ENCODE results near the gene TSR1. TPM values are rescaled to one million over a fixed set of nuclear protein-coding genes. Genes with fewer than 3 reads are reported as not detected.

TSR1 gene
- total and polyA plus RNA-seq, 9 of the 15 experiments (the other 6 are each of a cell fraction or from before 2014, with no cell fraction given) = 16.4 to 87.5 (median 55.2) TPM

DNA sequence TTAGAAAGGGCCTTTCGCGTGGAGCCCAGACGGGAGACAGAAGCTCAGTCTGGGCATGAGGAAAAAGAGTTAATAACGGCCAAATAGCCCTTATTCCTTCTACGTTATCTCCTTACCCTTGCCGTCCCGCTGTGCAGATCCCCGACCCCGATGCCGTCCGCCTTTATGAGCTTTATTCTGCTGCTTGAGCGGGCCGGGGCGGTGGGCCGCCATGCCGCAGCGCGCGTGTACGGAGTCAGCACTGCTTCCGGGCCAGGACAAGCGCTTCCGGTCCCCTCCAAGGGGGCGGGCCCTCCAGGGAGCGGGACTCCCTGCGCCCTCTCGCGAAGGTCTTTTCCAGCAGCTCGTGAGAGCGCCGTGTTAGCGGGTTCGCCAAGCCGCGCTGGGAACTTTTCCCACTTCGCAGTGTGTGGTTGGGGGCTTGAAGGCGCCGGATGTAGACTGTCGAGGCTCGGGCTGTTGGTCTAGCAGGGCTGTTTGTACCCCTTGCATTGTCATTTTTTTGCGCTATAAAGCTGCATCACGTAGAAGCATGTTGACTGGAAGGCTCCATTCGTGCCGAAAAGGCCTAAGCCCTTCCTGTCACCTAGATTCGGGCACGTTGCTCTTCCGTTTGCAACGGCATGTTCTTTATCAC lies at the start of gene TSR1 (continued):
- TF ChIP-seq, protein P1, sequence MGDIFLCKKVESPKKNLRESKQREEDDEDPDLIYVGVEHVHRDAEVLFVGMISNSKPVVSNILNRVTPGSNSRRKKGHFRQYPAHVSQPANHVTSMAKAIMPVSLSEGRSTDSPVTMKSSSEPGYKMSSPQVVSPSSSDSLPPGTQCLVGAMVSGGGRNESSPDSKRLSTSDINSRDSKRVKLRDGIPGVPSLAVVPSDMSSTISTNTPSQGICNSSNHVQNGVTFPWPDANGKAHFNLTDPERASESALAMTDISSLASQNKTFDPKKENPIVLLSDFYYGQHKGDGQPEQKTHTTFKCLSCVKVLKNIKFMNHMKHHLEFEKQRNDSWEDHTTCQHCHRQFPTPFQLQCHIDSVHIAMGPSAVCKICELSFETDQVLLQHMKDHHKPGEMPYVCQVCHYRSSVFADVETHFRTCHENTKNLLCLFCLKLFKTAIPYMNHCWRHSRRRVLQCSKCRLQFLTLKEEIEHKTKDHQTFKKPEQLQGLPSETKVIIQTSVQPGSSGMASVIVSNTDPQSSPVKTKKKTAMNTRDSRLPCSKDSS (IDR thresholded peaks at IDR 0.05; ENCODE audit: low read depth, partially characterized antibody) = no peak
- no peak for TF ChIP-seq SREBF2 (CRISPR knock-in tag; IDR thresholded peaks at IDR 0.05)

DNA sequence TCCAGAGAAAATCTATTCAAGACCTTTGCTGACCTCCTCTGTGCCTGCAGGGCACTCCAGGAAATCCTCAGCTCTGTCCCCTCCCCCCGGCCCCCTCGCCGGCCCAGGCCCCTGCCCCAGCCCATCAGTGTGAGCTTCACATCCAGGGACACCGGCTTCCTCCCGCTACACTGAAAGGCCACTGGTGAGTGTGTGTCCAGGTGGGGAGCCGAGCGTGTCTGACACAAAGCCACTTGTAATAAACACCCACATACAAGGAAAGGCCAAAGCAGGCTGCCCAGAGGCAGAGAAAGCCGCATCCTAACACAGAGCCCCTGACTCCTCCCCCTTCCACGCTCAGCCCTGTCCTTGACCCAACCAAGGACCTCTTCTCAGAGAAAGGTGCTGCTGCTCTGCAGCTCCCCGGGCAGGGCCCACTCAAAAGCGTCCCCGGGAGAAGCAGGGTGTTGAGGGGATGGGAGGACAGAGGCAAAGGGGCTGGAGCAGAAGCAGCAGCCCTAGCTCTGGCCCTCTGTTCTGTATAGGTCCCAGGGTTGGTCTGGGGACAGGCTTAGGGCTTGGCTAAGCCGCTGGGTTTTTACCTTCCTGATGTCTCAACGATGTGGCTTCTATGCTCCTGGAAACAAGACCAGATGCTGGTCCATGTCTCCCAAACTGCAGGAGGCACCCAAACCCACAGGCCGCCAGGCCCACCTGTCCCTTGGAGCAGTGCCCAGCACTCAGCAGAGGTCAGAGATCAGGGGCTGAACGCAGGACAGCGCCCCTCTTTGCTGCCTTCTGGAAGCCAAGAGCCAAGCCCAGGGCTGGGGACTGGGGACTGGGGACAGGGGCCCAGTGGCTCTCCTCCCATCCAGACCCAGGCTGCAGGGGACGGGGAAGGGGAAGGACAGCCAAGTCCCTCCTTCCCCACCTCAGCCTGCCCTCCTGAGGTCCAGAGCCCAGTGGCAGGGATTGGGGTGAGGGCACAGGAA lies 49.3 kb upstream of the TSR1 start:
- ChIA-PET POLR2A (interaction anchor here (0.6 to 1.4 kb wide), 4 partner anchors 28 to 36 kb away, joined by 3 to 5 read pairs (median 4); no protein-coding TSS in a partner anchor), CTCF (ENCODE audit: low intra/inter-chr PET ratio) (no interaction called here)
- no peaks in the 10 kb centered on the region for H4K20me1 ChIP-seq (replicated peaks; ENCODE audit: control insufficient read depth, insufficient read depth, low read length)
- H3K4me1 ChIP-seq (replicated peaks in 1 of 2; ENCODE audit: control insufficient read depth in 2 of 2, insufficient read depth in 2 of 2, low read length in 2 of 2) = peaks cover 18 to 51% of the 10 kb centered on the region in 2 experiments
- peak overlapping the region in 1 of 2 experiments; percentile 68; a peak in 1 of 4 replicates for H3K9ac ChIP-seq (ENCODE audit: insufficient read depth in 1 of 2, low read depth in 2 of 2, low read length in 2 of 2)
- in situ Hi-C loops (cut with MboI) = no loop called here
- peaks cover 7% of the 10 kb centered on the region for H3K79me2 ChIP-seq (ENCODE audit: control insufficient read depth, insufficient read depth, low read length)
- ATAC-seq (peak; percentile 32), FAIRE-seq (no peak), DNase-seq (ENCODE audit: extremely low read depth in 1 of 4, low spot score in 3 of 4) (no peak)
- BruUV-seq (replicated peaks) = no TSS peak
- no peaks in the 10 kb centered on the region for H3K9me1 ChIP-seq (ENCODE audit: control insufficient read depth, insufficient read depth, low read length)
- no peak overlapping the region for H3K4me3 ChIP-seq
- intact Hi-C loops (cut with micrococcal nuclease) = no loop called here
- WGBS (ENCODE audit: insufficient coverage, low coverage, missing lambda C conversion rate) = 73% methylated on average over 10 of the region's 18 CpGs
- H2AFZ ChIP-seq (ENCODE audit: low read depth, low read length) = no peak overlapping the region
- TF ChIP-seq, protein P2, sequence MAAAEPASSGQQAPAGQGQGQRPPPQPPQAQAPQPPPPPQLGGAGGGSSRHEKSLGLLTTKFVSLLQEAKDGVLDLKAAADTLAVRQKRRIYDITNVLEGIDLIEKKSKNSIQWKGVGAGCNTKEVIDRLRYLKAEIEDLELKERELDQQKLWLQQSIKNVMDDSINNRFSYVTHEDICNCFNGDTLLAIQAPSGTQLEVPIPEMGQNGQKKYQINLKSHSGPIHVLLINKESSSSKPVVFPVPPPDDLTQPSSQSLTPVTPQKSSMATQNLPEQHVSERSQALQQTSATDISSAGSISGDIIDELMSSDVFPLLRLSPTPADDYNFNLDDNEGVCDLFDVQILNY (CRISPR knock-in tag; IDR thresholded peaks at IDR 0.05) = no peak
- TF ChIP-seq, protein P3, sequence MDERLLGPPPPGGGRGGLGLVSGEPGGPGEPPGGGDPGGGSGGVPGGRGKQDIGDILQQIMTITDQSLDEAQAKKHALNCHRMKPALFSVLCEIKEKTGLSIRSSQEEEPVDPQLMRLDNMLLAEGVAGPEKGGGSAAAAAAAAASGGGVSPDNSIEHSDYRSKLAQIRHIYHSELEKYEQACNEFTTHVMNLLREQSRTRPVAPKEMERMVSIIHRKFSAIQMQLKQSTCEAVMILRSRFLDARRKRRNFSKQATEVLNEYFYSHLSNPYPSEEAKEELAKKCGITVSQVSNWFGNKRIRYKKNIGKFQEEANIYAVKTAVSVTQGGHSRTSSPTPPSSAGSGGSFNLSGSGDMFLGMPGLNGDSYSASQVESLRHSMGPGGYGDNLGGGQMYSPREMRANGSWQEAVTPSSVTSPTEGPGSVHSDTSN (CRISPR knock-in tag; IDR thresholded peaks at IDR 0.05; ENCODE audit: low read depth) = no peak
- TF ChIP-seq, protein P3 (tag; conservative IDR thresholded peaks at IDR 0.05; ENCODE audit: low read depth) = no peak
- 0 out of 2 replicates have a peak, but pooled peaks have one; percentile 6 for TF ChIP-seq NFIC (IDR thresholded peaks at IDR 0.05)
- TF ChIP-seq RBM17 (IDR thresholded peaks at IDR 0.05; ENCODE audit: borderline replicate concordance, low read depth, low read length) = no peak
- TF ChIP-seq ZNF584 (CRISPR knock-in tag; IDR thresholded peaks at IDR 0.05; ENCODE audit: low read depth) = no peak
- TF ChIP-seq ZNF324 (CRISPR knock-in tag; IDR thresholded peaks at IDR 0.05) = no peak
- peak; percentile 35; the same call in 1 of the 2 replicates for TF ChIP-seq POLR2G (IDR thresholded peaks at IDR 0.05; ENCODE audit: low read depth, low read length)
- H3K27me3 ChIP-seq (ENCODE audit: control insufficient read depth in 2 of 2, insufficient read depth in 2 of 2, low read length in 2 of 2) = no peaks in the 10 kb centered on the region
- peaks cover 10% of the 10 kb centered on the region; the same call in 1 of the 3 replicates for H3K36me3 ChIP-seq (ENCODE audit: control insufficient read depth, insufficient read depth, low read length)
- H3K4me2 ChIP-seq (ENCODE audit: insufficient read depth, low read length) = no peak overlapping the region
- H3K27ac ChIP-seq (ENCODE audit: extremely low read depth, low read depth, low read length) = no peak overlapping the region
- H3K9me3 ChIP-seq (replicated peaks; ENCODE audit: control insufficient read depth, insufficient read depth, low read depth, low read length) = no peaks in the 10 kb centered on the region
